Esophagus (tissue), 2 donors: Measurements from ENCODE around the gene FBXW12. TPM values are rescaled to one million over a fixed set of nuclear protein-coding genes. Genes with fewer than 3 reads are reported as not detected.

Source experiments
- H3K27ac ChIP-seq, 2 donors: one replicate each; pipeline ENCODE4 v1.5.1; 2013; ENCODE audit warnings: low read depth in 2 of 2, mild to moderate bottlenecking in 2 of 2, inconsistent platforms in 1 of 2, low read length in 1 of 2, moderate library complexity in 1 of 2
- H3K27me3 ChIP-seq, 2 donors: one replicate each; pipeline ENCODE4 v1.6.1; 2013; ENCODE audit warnings: low read length in 2 of 2, control low read depth in 1 of 2, mild to moderate bottlenecking in 1 of 2; ENCODE audit not compliant: insufficient read depth in 2 of 2, control insufficient read depth in 1 of 2
- H3K36me3 ChIP-seq, 2 donors: one replicate each; pipeline ENCODE4 v1.6.1; 2013; ENCODE audit warnings: low read length in 1 of 2; ENCODE audit not compliant: control insufficient read depth in 2 of 2, insufficient read depth in 2 of 2
- H3K4me1 ChIP-seq, 2 donors: one replicate each; pipeline ENCODE4 v1.6.1; 2013; ENCODE audit warnings: low read length in 1 of 2; ENCODE audit not compliant: control insufficient read depth in 2 of 2, insufficient read depth in 2 of 2
- H3K4me3 ChIP-seq, 2 donors: one replicate each; pipeline ENCODE4 v1.5.1; 2013; ENCODE audit warnings: low read length in 2 of 2, mild to moderate bottlenecking in 2 of 2, low read depth in 1 of 2, moderate library complexity in 1 of 2
- H3K9me3 ChIP-seq, 2 donors: one replicate each; pipeline ENCODE4 v1.6.1; 2013; ENCODE audit warnings: mild to moderate bottlenecking in 2 of 2, low read depth in 1 of 2, low read length in 1 of 2, moderate library complexity in 1 of 2; ENCODE audit not compliant: control insufficient read depth in 2 of 2, insufficient read depth in 1 of 2
- WGBS, 2 donors: extraction: QIAGEN DNeasy Blood & Tissue Kit; methylation state at CpG; one replicate each; pipeline ENCODE4 v1.1.7; 2013; 5-methylcytosine and 5-hydroxymethylcytosine counted together
- polyA plus RNA-seq, 2 donors: library from polyadenylated mRNA; stranded (reverse); fragments of 200-250 nt; gene quantifications; one replicate each; pipeline ENCODE4 v1.2.3, GENCODE V29; 2013
- donor health status: healthy with polysubstance abuse.
- donor health status: Bipolar disorder and iron deficiency.

Gene FBXW12
- polyA plus RNA-seq, 2 donors: 0.08 TPM; not detected in 1

DNA sequence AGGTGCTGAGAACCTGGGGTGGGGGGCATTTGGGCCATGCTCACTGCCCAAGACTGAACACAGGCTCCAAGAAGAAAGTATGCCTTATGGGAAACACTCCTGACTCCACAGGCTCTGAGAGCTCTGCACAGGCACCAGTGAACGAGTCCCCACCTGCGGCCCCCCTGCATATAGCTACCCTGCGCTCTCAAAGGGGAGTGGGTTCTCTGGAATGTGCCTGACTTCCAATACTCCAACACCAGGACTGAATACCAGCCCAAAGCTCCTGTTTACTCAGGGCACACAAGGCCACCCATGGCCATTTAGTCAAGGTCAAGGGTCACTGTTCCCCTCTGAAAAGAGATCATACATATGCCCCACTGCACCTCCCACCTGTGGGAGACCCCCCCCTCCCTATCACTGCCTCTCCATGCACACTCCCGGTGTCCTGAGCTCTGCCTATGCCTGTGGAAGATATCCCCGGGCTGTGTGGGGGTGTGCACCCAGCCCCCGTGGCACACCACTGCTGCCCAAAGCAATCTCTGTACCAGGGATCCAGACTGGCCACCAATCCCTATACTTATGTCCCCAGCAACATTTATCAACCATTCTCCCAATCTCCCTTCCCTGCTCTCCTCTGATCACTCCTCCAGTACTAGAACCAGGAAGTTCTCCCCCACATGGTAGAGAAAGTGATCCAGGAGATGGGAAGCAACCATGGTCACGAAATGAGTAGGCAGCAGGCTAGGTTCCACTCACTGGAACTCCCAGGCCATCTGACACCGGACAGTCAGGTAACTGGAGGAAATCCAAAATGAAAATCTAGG, 59.4 kb downstream of the FBXW12 start:
- 69 to 70% methylated on average over 8 of the region's 8 CpGs for WGBS, 2 donors
- peaks cover 7 to 55% of the 10 kb centered on the region in 2 donors for H3K4me1 ChIP-seq

GRCh38 chr3:48432411-48433371, 60.7 kb downstream of the FBXW12 start:
- peak overlapping the region; percentile 96 to 97 for H3K27ac ChIP-seq
- H3K4me1 ChIP-seq: peaks cover 7 to 46% of the 10 kb centered on the region in 2 donors
- H3K36me3 ChIP-seq: peaks cover 0 to 3% of the 10 kb centered on the region in 2 donors
- H3K9me3 ChIP-seq: no peaks in the 10 kb centered on the region
- 58 to 66% methylated on average over 16 of the region's 16 CpGs for WGBS, 2 donors
- no peak overlapping the region for H3K4me3 ChIP-seq
- H3K27me3 ChIP-seq: no peaks in the 10 kb centered on the region

More for the DNA sequence above, 59.4 kb downstream of the FBXW12 start:
- no peak overlapping the region for H3K4me3 ChIP-seq
- peaks cover 0 to 2% of the 10 kb centered on the region in 2 donors for H3K36me3 ChIP-seq
- peak overlapping the region; percentile 93 to 96 for H3K27ac ChIP-seq
- no peaks in the 10 kb centered on the region for H3K9me3 ChIP-seq
- H3K27me3 ChIP-seq: no peaks in the 10 kb centered on the region

DNA sequence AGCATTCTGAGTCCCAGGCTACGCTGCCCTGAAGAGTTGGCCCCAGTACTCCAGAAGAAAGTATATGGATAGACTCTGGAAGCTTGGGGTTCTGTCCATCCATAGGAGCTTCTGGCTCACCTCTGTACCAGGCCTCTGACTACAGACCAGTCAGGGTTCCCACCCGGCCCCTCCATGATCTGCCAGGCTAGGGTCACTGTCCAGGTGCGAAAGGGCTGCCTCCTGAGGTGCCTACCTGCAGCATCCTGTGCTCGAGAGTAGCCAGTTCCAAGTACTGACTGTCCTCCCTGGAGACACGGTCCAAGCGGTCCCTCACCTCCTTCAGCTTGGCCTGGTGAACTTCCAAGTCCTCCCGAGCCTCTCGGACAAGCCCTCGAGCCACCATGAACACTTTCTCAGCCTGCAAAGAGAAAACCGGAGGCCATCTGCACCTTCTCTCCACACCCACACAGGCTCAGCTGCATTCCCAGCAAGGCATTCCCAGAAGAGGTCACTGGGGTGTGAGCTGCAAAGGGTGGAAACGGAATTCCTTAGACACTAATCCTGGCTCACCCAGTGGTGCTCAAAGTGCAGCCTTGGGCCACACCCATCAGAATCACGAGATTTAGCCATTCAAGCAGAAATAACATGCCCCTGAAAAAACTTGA, 61.6 kb downstream of the FBXW12 start:
- 51 to 54% methylated on average over 12 of the region's 12 CpGs for WGBS, 2 donors
- H3K27me3 ChIP-seq: no peaks in the 10 kb centered on the region
- no peaks in the 10 kb centered on the region for H3K9me3 ChIP-seq
- H3K36me3 ChIP-seq: peaks cover 0 to 3% of the 10 kb centered on the region in 2 donors
- H3K27ac ChIP-seq: peak overlapping the region; percentile 96 to 97
- peak overlapping the region; percentile 19 to 26 for H3K4me3 ChIP-seq
- peaks cover 7 to 46% of the 10 kb centered on the region in 2 donors for H3K4me1 ChIP-seq

DNA sequence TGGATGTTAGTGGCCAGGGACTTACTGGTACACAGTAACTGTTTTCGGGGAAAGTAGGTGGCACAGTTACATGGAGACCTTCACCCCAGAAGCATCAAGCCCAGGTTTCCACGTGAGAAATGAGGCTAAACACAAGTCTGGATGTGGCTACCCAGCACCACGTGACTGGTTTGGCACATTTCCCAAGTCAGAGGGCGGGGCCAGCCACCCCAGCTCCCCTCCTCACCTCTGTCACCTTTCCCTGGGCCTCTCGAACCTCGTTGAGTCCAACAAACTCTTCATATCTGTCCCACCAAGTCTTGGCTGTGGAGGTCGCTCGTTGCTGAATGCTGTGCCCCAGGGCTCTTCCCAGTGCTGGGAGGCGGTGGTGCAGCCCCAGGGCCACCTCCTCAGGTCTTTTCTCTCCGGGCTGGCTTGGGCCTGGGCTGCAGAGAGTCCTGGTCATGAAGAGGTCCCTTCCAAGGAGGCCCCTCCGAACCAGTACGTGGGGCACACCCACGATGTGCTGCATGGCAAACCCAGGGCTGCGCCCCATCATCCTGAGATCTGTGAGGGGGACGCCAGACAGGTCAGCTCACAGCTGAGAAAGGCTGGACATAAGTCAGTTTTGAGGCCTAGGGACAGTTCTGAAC, 62.7 kb downstream of the FBXW12 start:
- WGBS, 2 donors: 58 to 60% methylated on average over 15 of the region's 15 CpGs
- Histone ChIP-seq H3K4me1 (peaks cover 7 to 46% of the 10 kb centered on the region in 2 donors), H3K9me3 (no peaks in the 10 kb centered on the region), H3K27ac (peak overlapping the region; percentile 96 to 97), H3K4me3 (no peak overlapping the region), H3K36me3 (peaks cover 0 to 3% of the 10 kb centered on the region in 2 donors), H3K27me3 (no peaks in the 10 kb centered on the region)

DNA sequence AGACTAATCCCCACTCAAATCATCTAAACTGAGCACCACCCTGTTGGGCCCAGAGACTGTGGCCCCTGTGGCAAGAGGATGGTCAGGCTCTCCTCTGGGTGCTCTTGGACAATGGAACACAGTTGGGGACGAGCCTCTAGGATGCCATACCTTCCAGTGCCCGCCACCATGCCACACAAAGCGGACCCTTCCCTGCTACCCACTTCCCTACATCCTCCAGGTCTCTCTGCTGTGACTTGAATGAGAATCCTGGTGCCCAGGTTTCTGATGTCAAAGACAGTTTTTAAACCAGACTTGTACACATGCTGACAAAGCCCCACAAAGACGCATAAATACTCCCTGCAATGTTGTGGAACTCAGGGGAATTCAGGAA, 63.2 kb downstream of the FBXW12 start:
- H3K36me3 ChIP-seq: peaks cover 0 to 3% of the 10 kb centered on the region in 2 donors
- H3K27ac ChIP-seq: peak overlapping the region; percentile 96 to 97
- 84 to 92% methylated on average over 4 of the region's 4 CpGs for WGBS, 2 donors
- no peaks in the 10 kb centered on the region for H3K9me3 ChIP-seq
- no peaks in the 10 kb centered on the region for H3K27me3 ChIP-seq
- H3K4me3 ChIP-seq: no peak overlapping the region
- peaks cover 5 to 46% of the 10 kb centered on the region in 2 donors for H3K4me1 ChIP-seq

- Histone ChIP-seq H3K4me3 (no peak overlapping the region), H3K36me3 (peaks cover 0 to 3% of the 10 kb centered on the region in 2 donors), H3K27ac (peak overlapping the region; percentile 47 to 97), H3K4me1 (peaks cover 3 to 40% of the 10 kb centered on the region in 2 donors), H3K9me3 (no peaks in the 10 kb centered on the region), H3K27me3 (no peaks in the 10 kb centered on the region)
- WGBS, 2 donors: 35% methylated on average over 7 of the region's 7 CpGs
Measured at GRCh38 chr3:48435774-48436476, 63.9 kb downstream of the FBXW12 start.

DNA sequence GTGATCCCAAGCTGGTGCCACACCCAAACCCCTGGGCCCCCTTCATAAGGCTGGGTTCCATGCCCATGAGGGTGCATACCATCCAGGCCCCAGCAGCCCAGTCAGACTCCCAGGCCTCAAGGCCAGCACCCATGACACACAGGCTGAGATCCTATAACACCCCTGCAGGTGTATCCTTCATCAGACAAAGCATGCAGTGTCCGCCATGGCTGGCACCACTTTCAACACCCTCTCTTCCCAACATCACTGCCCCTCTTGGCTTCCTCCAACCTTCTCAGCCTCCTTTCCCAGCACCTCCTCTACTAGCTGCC, 64.4 kb downstream of the FBXW12 start:
- Histone ChIP-seq H3K4me3 (no peak overlapping the region), H3K36me3 (peaks cover 0 to 3% of the 10 kb centered on the region in 2 donors), H3K27ac (peak overlapping the region in 1 of 2 donors; percentile 57), H3K9me3 (no peaks in the 10 kb centered on the region), H3K27me3 (no peaks in the 10 kb centered on the region), H3K4me1 (peaks cover 0 to 35% of the 10 kb centered on the region in 2 donors)
- 15 to 68% methylated on average over 1 of the region's 1 CpG for WGBS, 2 donors

- Histone ChIP-seq H3K4me3 (no peak overlapping the region), H3K9me3 (no peaks in the 10 kb centered on the region), H3K36me3 (peaks cover 0 to 3% of the 10 kb centered on the region in 2 donors), H3K4me1 (peaks cover 0 to 31% of the 10 kb centered on the region in 2 donors), H3K27ac (peak overlapping the region in 1 of 2 donors; percentile 57), H3K27me3 (no peaks in the 10 kb centered on the region)
- 84% methylated on average over 7 of the region's 7 CpGs for WGBS, 2 donors
Measured at GRCh38 chr3:48436855-48437254, 64.8 kb downstream of the FBXW12 start.
